CD14-positive monocyte (primary cell): ENCODE data around the gene CCNI2. TPM values are rescaled to one million over a fixed set of nuclear protein-coding genes. Genes with fewer than 3 reads are reported as not detected.

Source experiments
- DNase-seq, 3 donors: peaks; one replicate each; pipeline ENCODE4 v3.0.0-alpha.2; 2011 to 2022
- H2AFZ ChIP-seq: 2 replicates; pipeline ENCODE4 v1.6.0; 2012; ENCODE audit warnings: mild to moderate bottlenecking, low read depth, low read length, inconsistent platforms; ENCODE audit not compliant: insufficient read depth, poor library complexity, severe bottlenecking
- H3K27ac ChIP-seq, 2 donors: 1 replicate in 1 of 2; 2 replicates in 1 of 2; pipeline ENCODE4 v1.5.1; 2012 to 2013; ENCODE audit warnings: low read length in 2 of 2, control low read depth in 1 of 2, inconsistent platforms in 1 of 2, low read depth in 1 of 2, mild to moderate bottlenecking in 1 of 2
- H3K27me3 ChIP-seq, 2 donors: one replicate each; pipeline versions ENCODE4 v1.6.0 to v1.6.1; 2011 to 2013; ENCODE audit warnings: low read length in 2 of 2; ENCODE audit not compliant: control insufficient read depth in 2 of 2, insufficient read depth in 2 of 2
- H3K36me3 ChIP-seq, 2 donors: replicated peaks in 1 of 2; 1 replicate in 1 of 2; 2 replicates in 1 of 2; pipeline versions ENCODE4 v1.5.1 to v1.6.1; 2012 to 2013; ENCODE audit warnings: low read length in 2 of 2, control low read depth in 1 of 2, inconsistent platforms in 1 of 2, mild to moderate bottlenecking in 1 of 2; ENCODE audit not compliant: insufficient read depth in 2 of 2, control insufficient read depth in 1 of 2
- H3K4me1 ChIP-seq, 2 donors: 1 replicate in 1 of 2; 2 replicates in 1 of 2; pipeline versions ENCODE4 v1.5.1 to v1.6.1; 2012 to 2013; ENCODE audit warnings: low read length in 2 of 2, control low read depth in 1 of 2, inconsistent platforms in 1 of 2, mild to moderate bottlenecking in 1 of 2, moderate library complexity in 1 of 2; ENCODE audit not compliant: insufficient read depth in 2 of 2, control insufficient read depth in 1 of 2
- H3K4me2 ChIP-seq: replicated peaks from 2 replicates; pipeline ENCODE3; 2012; ENCODE audit warnings: low read length, moderate library complexity, mild to moderate bottlenecking; ENCODE audit not compliant: poor library complexity, severe bottlenecking; ENCODE audit errors: extremely low read depth
- H3K4me3 ChIP-seq, 3 experiments: fragments of 200-600 bp in 1 of 3; sonication (generic) in 1 of 3; replicated peaks in 1 of 3; 1 replicate in 2 of 3; 2 replicates in 1 of 3; pipeline ENCODE4 v1.5.1; 2011 to 2013; ENCODE audit warnings: low read length in 3 of 3, mild to moderate bottlenecking in 3 of 3, control low read depth in 2 of 3, low read depth in 2 of 3, inconsistent platforms in 1 of 3, moderate library complexity in 1 of 3
- H3K79me2 ChIP-seq: 2 replicates; pipeline ENCODE4 v1.6.0; 2012; ENCODE audit warnings: mild to moderate bottlenecking, control low read depth, inconsistent platforms, low read length, moderate library complexity; ENCODE audit not compliant: insufficient read depth
- H3K9ac ChIP-seq: 2 replicates; pipeline ENCODE4 v1.6.0; 2017; ENCODE audit warnings: low read length, mild to moderate bottlenecking; ENCODE audit not compliant: insufficient read depth, poor library complexity, severe bottlenecking
- H3K9me3 ChIP-seq, 2 donors: replicated peaks in 1 of 2; 1 replicate in 1 of 2; 2 replicates in 1 of 2; pipeline versions ENCODE4 v1.5.1 to v1.6.1; 2012 to 2013; ENCODE audit warnings: low read length in 2 of 2, control low read depth in 1 of 2; ENCODE audit not compliant: control insufficient read depth in 1 of 2, insufficient read depth in 1 of 2
- H4K20me1 ChIP-seq: 2 replicates; pipeline ENCODE4 v1.6.0; 2012; ENCODE audit warnings: mild to moderate bottlenecking, low read length, control low read depth, moderate library complexity; ENCODE audit not compliant: insufficient read depth
- H3K27ac Mint-ChIP-seq, 7 donors: one replicate each; pipeline ENCODE4 v1.8.0; 2020; ENCODE audit warnings: mild to moderate bottlenecking in 7 of 7, mixed read lengths in 7 of 7, moderate library complexity in 6 of 7, inconsistent platforms in 2 of 7
- H3K27me3 Mint-ChIP-seq, 3 donors: one replicate each; pipeline ENCODE4 v1.8.0; 2021 to 2022; ENCODE audit warnings: low read depth in 3 of 3, mild to moderate bottlenecking in 3 of 3, mixed read lengths in 3 of 3, moderate library complexity in 3 of 3, inconsistent platforms in 1 of 3
- H3K36me3 Mint-ChIP-seq, 2 donors: one replicate each; pipeline ENCODE4 v1.8.0; 2020; ENCODE audit warnings: mixed read lengths in 2 of 2, inconsistent platforms in 1 of 2, mild to moderate bottlenecking in 1 of 2
- H3K4me1 Mint-ChIP-seq: one replicate; pipeline ENCODE4 v1.8.0; 2020; ENCODE audit warnings: mild to moderate bottlenecking, mixed read lengths
- H3K4me3 Mint-ChIP-seq, 2 donors: one replicate each; pipeline ENCODE4 v1.8.0; 2020; ENCODE audit warnings: mild to moderate bottlenecking in 2 of 2, mixed read lengths in 2 of 2, moderate library complexity in 1 of 2
- H3K9me3 Mint-ChIP-seq, 7 donors: one replicate each; pipeline ENCODE4 v1.8.0; 2020 to 2022; ENCODE audit warnings: mixed read lengths in 7 of 7, mild to moderate bottlenecking in 6 of 7, moderate library complexity in 6 of 7, inconsistent platforms in 2 of 7
- WGBS: methylation state at CpG from one replicate; pipeline ENCODE4 v1.1.5; 2013; ENCODE audit warnings: missing lambda C conversion rate; ENCODE audit not compliant: insufficient coverage; 5-methylcytosine and 5-hydroxymethylcytosine counted together
- intact Hi-C, 2 donors: fragments of 100-400 bp; cut with micrococcal nuclease; formaldehyde crosslinking; loops; one replicate each; pipeline versions ENCODE4 v1.15.0 to v1.15.1; 2023
- polyA plus RNA-seq, 3 donors: library from polyadenylated mRNA; depleted of rRNA in 1 of 3; unstranded in 2 of 3; stranded (reverse) in 1 of 3; fragments of 300-500 nt in 2 of 3; fragments of >200 nt in 1 of 3; fragmentation: Illumina TruSeq in 2 of 3; gene quantifications; 1 replicate in 2 of 3; 2 replicates in 1 of 3; pipeline ENCODE4 v1.2.3, GENCODE V29; 2012 to 2021
- TF ChIP-seq, protein P1 (sequence below): fragments of 200-600 bp; IDR thresholded peaks from one replicate; pipeline ENCODE4 v1.8.0; 2022; ENCODE audit warnings: antibody characterized with exemption, mild to moderate bottlenecking

Gene CCNI2
- polyA plus RNA-seq, 3 donors = 0.72 TPM; not detected in 2

DNA sequence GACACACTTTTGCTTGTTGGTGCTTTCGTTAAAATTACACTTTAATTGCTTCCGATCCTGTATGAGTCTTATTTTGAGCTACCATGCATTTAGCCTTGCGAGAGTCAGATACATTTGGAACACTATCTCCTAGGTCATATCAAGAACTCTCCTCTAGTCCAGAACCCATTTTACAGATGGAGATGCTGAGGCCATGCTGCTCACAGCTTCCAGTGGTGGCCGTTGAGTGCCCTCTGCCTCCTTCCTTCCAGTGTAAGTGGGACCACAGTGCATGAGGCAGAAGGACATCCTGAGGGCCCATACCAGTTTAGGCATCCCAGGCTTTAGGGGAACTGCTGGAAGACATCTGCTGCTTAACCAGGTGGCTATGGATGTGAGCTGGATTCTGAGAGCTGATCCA, 6.9 kb downstream of the CCNI2 start:
- Mint-ChIP-seq H3K36me3 (peaks cover 0 to 3% of the 10 kb centered on the region in 2 donors), H3K27ac (no peak overlapping the region), H3K27me3 (peaks cover 11 to 27% (median 13%) of the 10 kb centered on the region in 3 donors), H3K4me3 (no peak overlapping the region), H3K9me3 (no peaks in the 10 kb centered on the region), H3K4me1 (no peaks in the 10 kb centered on the region)
- TF ChIP-seq, protein P1, sequence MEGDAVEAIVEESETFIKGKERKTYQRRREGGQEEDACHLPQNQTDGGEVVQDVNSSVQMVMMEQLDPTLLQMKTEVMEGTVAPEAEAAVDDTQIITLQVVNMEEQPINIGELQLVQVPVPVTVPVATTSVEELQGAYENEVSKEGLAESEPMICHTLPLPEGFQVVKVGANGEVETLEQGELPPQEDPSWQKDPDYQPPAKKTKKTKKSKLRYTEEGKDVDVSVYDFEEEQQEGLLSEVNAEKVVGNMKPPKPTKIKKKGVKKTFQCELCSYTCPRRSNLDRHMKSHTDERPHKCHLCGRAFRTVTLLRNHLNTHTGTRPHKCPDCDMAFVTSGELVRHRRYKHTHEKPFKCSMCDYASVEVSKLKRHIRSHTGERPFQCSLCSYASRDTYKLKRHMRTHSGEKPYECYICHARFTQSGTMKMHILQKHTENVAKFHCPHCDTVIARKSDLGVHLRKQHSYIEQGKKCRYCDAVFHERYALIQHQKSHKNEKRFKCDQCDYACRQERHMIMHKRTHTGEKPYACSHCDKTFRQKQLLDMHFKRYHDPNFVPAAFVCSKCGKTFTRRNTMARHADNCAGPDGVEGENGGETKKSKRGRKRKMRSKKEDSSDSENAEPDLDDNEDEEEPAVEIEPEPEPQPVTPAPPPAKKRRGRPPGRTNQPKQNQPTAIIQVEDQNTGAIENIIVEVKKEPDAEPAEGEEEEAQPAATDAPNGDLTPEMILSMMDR = no peak
- Histone ChIP-seq H3K4me1 (no peaks in the 10 kb centered on the region), H3K79me2 (no peaks in the 10 kb centered on the region), H3K36me3 (no peaks in the 10 kb centered on the region), H3K27me3 (peaks cover 6 to 7% of the 10 kb centered on the region in 2 donors), H2AFZ (no peak overlapping the region), H3K9me3 (no peaks in the 10 kb centered on the region), H3K9ac (no peak overlapping the region), H3K4me2 (no peak overlapping the region), H3K4me3 (no peak overlapping the region), H3K27ac (no peak overlapping the region), H4K20me1 (no peaks in the 10 kb centered on the region)
- WGBS = 96% methylated on average over 3 of the region's 4 CpGs
- intact Hi-C loops = no loop called here
- no peak for DNase-seq

GRCh38 chr5:132754947-132755346, 7.7 kb downstream of the CCNI2 start:
- Histone ChIP-seq H4K20me1 (no peaks in the 10 kb centered on the region), H3K27ac (no peak overlapping the region), H2AFZ (no peak overlapping the region), H3K4me3 (no peak overlapping the region), H3K4me1 (no peaks in the 10 kb centered on the region), H3K27me3 (peaks cover 0 to 2% of the 10 kb centered on the region in 2 donors), H3K9ac (no peak overlapping the region), H3K9me3 (no peaks in the 10 kb centered on the region), H3K79me2 (no peaks in the 10 kb centered on the region), H3K36me3 (no peaks in the 10 kb centered on the region), H3K4me2 (no peak overlapping the region)
- Mint-ChIP-seq H3K36me3 (peaks cover under 1 to 3% of the 10 kb centered on the region in 2 donors), H3K27ac (peak overlapping the region in 1 of 7 donors; percentile 28), H3K4me3 (no peak overlapping the region), H3K27me3 (peaks cover 3 to 18% (median 8%) of the 10 kb centered on the region in 3 donors), H3K4me1 (no peaks in the 10 kb centered on the region), H3K9me3 (no peaks in the 10 kb centered on the region)
- TF ChIP-seq, protein P1 = no peak
- DNase-seq = no peak
- intact Hi-C loops = no loop called here
